Measurements from ENCODE around the gene ZSCAN5A. TPM values are rescaled to one million over a fixed set of nuclear protein-coding genes. Genes with fewer than 3 reads are reported as not detected.
"Not testable (repeated sequence)": the region's sequence is repeated elsewhere in the genome, so short reads cannot be mapped to it uniquely, and the experiment has no call there.

The ZSCAN5A gene
- total and polyA plus RNA-seq, 3 experiments from 2014 or later: 10.4 to 11.6 (median 11.2) TPM

- no peak overlapping the region for H3K4me3 Mint-ChIP-seq
- H3K27ac ChIP-seq (ENCODE audit: low read depth, low read length): no peak overlapping the region
- no peaks in the 10 kb centered on the region for H3K9me3 ChIP-seq (ENCODE audit: low read length)
- peaks cover 15 to 22% of the 10 kb centered on the region in 2 donors for H3K27me3 Mint-ChIP-seq
- H3K4me1 Mint-ChIP-seq: peaks cover 1 to 6% (median 4%) of the 10 kb centered on the region in 3 donors
- H3K36me3 Mint-ChIP-seq: peaks cover 0 to 7% (median 0%) of the 10 kb centered on the region in 3 donors
- no peak overlapping the region for H3K27ac Mint-ChIP-seq
- POLR2A ChIA-PET: no interaction called here
- no peaks in the 10 kb centered on the region for H3K36me3 ChIP-seq (ENCODE audit: insufficient read depth, low read length)
- H3K9me3 Mint-ChIP-seq: peaks cover 0 to 7% (median 3%) of the 10 kb centered on the region in 5 donors
- no peaks in the 10 kb centered on the region for H3K4me1 ChIP-seq (ENCODE audit: insufficient read depth, low read length)
- H3K4me3 ChIP-seq (ENCODE audit: low read length): no peak overlapping the region
- no peak for DNase-seq
- CTCF ChIA-PET: interaction anchor here (1.1 kb wide), 1 partner anchor 94 kb away, joined by 3 read pairs; no protein-coding TSS in a partner anchor
- no peaks in the 10 kb centered on the region for H3K27me3 ChIP-seq (ENCODE audit: insufficient read depth, low read length, poor library complexity, severe bottlenecking)
Measured at GRCh38 chr19:56347163-56347778, 32.6 kb upstream of the ZSCAN5A start.

DNA sequence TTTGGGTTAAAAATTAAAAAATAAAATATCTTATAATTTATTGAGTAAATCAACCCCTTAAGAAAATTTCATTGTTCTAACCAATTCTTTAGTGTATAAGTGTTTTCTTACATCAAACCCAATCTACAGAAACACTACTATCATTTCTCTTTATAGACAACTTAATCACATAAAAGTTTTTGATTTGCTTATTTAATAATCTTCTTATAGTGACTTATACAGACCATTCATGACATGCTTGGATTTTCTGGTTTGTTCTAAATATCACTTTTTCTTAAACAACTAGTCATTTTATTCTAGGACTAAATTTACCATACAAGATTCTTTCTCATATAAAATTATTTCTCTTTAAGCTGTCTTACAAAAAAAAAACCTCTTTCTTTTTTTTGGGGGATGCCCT is 27.3 kb upstream of the ZSCAN5A start:
- Histone ChIP-seq H3K36me3 (ENCODE audit: insufficient read depth, low read length) (no peaks in the 10 kb centered on the region), H3K4me3 (ENCODE audit: low read length) (no peak overlapping the region), H3K27me3 (ENCODE audit: insufficient read depth, low read length, poor library complexity, severe bottlenecking) (peaks cover 4% of the 10 kb centered on the region), H3K4me1 (ENCODE audit: insufficient read depth, low read length) (no peaks in the 10 kb centered on the region), H3K27ac (ENCODE audit: low read depth, low read length) (no peak overlapping the region), H3K9me3 (ENCODE audit: low read length) (no peaks in the 10 kb centered on the region)
- no peak overlapping the region for H3K4me3 Mint-ChIP-seq
- no peak for DNase-seq
- ChIA-PET CTCF (interaction anchor here (1.1 kb wide), 1 partner anchor 11 kb away, joined by 3 read pairs; no protein-coding TSS in a partner anchor), POLR2A (no interaction called here)
- no peak overlapping the region for H3K27ac Mint-ChIP-seq
- H3K9me3 Mint-ChIP-seq: peaks cover 0 to 19% (median 7%) of the 10 kb centered on the region in 5 donors
- peaks cover 0 to 12% (median 1%) of the 10 kb centered on the region in 3 donors for H3K36me3 Mint-ChIP-seq
- peaks cover 16 to 32% of the 10 kb centered on the region in 2 donors for H3K27me3 Mint-ChIP-seq
- no peaks in the 10 kb centered on the region for H3K4me1 Mint-ChIP-seq

GRCh38 chr19:56339031-56339430 is 24.4 kb upstream of the ZSCAN5A start:
- H3K27me3 ChIP-seq (ENCODE audit: insufficient read depth, low read length, poor library complexity, severe bottlenecking); H3K9me3 ChIP-seq (ENCODE audit: low read length); POLR2A ChIA-PET; H3K4me1 Mint-ChIP-seq; DNase-seq; CTCF ChIA-PET; H3K36me3 ChIP-seq (ENCODE audit: insufficient read depth, low read length); H3K27ac Mint-ChIP-seq; H3K4me1 ChIP-seq (ENCODE audit: insufficient read depth, low read length); H3K4me3 Mint-ChIP-seq; H3K27ac ChIP-seq (ENCODE audit: low read depth, low read length); H3K4me3 ChIP-seq (ENCODE audit: low read length): not testable (repeated sequence)
- Mint-ChIP-seq H3K9me3 (peaks cover 0 to 19% (median 7%) of the 10 kb centered on the region in 5 donors), H3K36me3 (peaks cover 0 to 12% (median 1%) of the 10 kb centered on the region in 3 donors), H3K27me3 (peaks cover 11 to 31% of the 10 kb centered on the region in 2 donors)

DNA sequence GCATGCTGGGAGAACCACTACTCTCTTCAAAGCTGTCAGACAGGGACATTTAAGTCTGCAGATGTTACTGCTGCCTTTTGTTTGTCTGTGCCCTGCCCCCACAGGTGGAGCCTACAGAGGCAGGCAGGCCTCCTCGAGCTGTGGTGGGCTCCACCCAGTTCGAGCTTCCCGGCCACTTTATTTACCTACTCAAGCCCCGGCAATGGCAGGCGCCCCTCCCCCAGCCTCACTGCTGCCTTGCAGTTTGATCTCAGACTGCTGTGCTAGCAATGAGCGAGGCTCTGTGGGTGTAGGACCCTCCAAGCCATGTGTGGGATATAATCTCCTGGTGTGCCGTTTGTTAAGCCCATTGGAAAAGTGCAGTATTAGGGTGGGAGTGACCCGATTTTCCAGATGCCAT is 22.4 kb upstream of the ZSCAN5A start:
- POLR2A ChIA-PET, DNase-seq: not testable (repeated sequence)

GRCh38 chr19:56335371-56335770 is 20.7 kb upstream of the ZSCAN5A start:
- DNase-seq; H3K9me3 ChIP-seq (ENCODE audit: low read length); CTCF ChIA-PET; H3K4me1 Mint-ChIP-seq; H3K36me3 Mint-ChIP-seq; H3K36me3 ChIP-seq (ENCODE audit: insufficient read depth, low read length); POLR2A ChIA-PET; H3K4me3 Mint-ChIP-seq; H3K27me3 ChIP-seq (ENCODE audit: insufficient read depth, low read length, poor library complexity, severe bottlenecking); H3K27ac ChIP-seq (ENCODE audit: low read depth, low read length); H3K27ac Mint-ChIP-seq; H3K4me3 ChIP-seq (ENCODE audit: low read length); H3K4me1 ChIP-seq (ENCODE audit: insufficient read depth, low read length): not testable (repeated sequence)
- peaks cover 0 to 11% (median 6%) of the 10 kb centered on the region in 5 donors for H3K9me3 Mint-ChIP-seq
- peaks cover 6 to 17% of the 10 kb centered on the region in 2 donors for H3K27me3 Mint-ChIP-seq

More for the DNA sequence above, 22.4 kb upstream of the ZSCAN5A start:
- CTCF ChIA-PET; H3K36me3 ChIP-seq (ENCODE audit: insufficient read depth, low read length); H3K27ac Mint-ChIP-seq; H3K4me3 Mint-ChIP-seq; H3K36me3 Mint-ChIP-seq; H3K4me1 Mint-ChIP-seq; H3K4me1 ChIP-seq (ENCODE audit: insufficient read depth, low read length); H3K9me3 ChIP-seq (ENCODE audit: low read length); H3K27ac ChIP-seq (ENCODE audit: low read depth, low read length); H3K4me3 ChIP-seq (ENCODE audit: low read length); H3K27me3 ChIP-seq (ENCODE audit: insufficient read depth, low read length, poor library complexity, severe bottlenecking): not testable (repeated sequence)
- peaks cover 0 to 17% (median 9%) of the 10 kb centered on the region in 5 donors for H3K9me3 Mint-ChIP-seq
- peaks cover 3 to 28% of the 10 kb centered on the region in 2 donors for H3K27me3 Mint-ChIP-seq

- ChIA-PET CTCF (interaction anchor here (0.9 to 3.1 kb wide), 10 partner anchors 10 to 268 kb away, joined by 3 to 27 read pairs (median 4); partner anchors contain the start of gene ZSCAN5A), POLR2A (no interaction called here)
- H3K9me3 ChIP-seq (ENCODE audit: low read length): no peaks in the 10 kb centered on the region
- Mint-ChIP-seq H3K27me3 (peaks cover 3 to 14% of the 10 kb centered on the region in 2 donors), H3K4me1 (no peaks in the 10 kb centered on the region), H3K27ac (no peak overlapping the region), H3K36me3 (peaks cover 0 to 3% (median 0%) of the 10 kb centered on the region in 3 donors), H3K4me3 (no peak overlapping the region), H3K9me3 (peaks cover 0 to 8% (median 6%) of the 10 kb centered on the region in 5 donors)
- H3K4me1 ChIP-seq (ENCODE audit: insufficient read depth, low read length): no peaks in the 10 kb centered on the region
- no peaks in the 10 kb centered on the region for H3K27me3 ChIP-seq (ENCODE audit: insufficient read depth, low read length, poor library complexity, severe bottlenecking)
- no peak overlapping the region for H3K4me3 ChIP-seq (ENCODE audit: low read length)
- peak in 3 of 5 donors; percentile 16 to 28 (median 21) for DNase-seq
- H3K27ac ChIP-seq (ENCODE audit: low read depth, low read length): no peak overlapping the region
- no peaks in the 10 kb centered on the region for H3K36me3 ChIP-seq (ENCODE audit: insufficient read depth, low read length)
Measured at GRCh38 chr19:56333506-56333905, 18.9 kb upstream of the ZSCAN5A start.

DNA sequence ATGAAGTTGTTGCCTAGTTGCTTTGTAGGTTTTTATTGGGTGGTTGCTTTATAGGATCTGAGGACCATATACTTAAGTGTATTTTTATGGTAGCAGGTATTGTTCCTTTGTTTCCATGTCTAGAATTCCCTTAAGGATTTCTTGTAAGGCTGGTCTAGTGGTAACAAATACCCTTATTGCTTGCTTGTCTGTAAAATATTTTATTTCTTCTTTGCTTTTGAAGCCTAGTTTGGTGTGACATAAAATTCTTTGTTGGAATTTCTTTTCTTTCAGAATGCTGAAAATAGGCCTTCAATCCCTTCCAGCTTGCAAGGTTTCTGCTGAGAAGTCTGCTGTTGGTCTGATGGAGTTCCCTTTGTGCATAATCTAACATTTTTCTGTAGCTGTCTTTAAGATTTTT is 18.1 kb upstream of the ZSCAN5A start:
- Histone ChIP-seq H3K4me1 (ENCODE audit: insufficient read depth, low read length) (no peaks in the 10 kb centered on the region), H3K27me3 (ENCODE audit: insufficient read depth, low read length, poor library complexity, severe bottlenecking) (no peaks in the 10 kb centered on the region), H3K4me3 (ENCODE audit: low read length) (no peak overlapping the region), H3K36me3 (ENCODE audit: insufficient read depth, low read length) (no peaks in the 10 kb centered on the region), H3K9me3 (ENCODE audit: low read length) (no peaks in the 10 kb centered on the region), H3K27ac (ENCODE audit: low read depth, low read length) (no peak overlapping the region)
- Mint-ChIP-seq H3K27ac (no peak overlapping the region), H3K4me1 (no peaks in the 10 kb centered on the region), H3K9me3 (peaks cover 0 to 8% (median 6%) of the 10 kb centered on the region in 5 donors), H3K4me3 (no peak overlapping the region), H3K36me3 (peaks cover 0 to 3% (median 0%) of the 10 kb centered on the region in 3 donors), H3K27me3 (peaks cover 3 to 14% of the 10 kb centered on the region in 2 donors)
- no peak for DNase-seq
- ChIA-PET CTCF (interaction anchor here (0.9 to 3.1 kb wide), 8 partner anchors 11 to 267 kb away, joined by 3 to 27 read pairs (median 4); partner anchors contain the start of gene ZSCAN5A), POLR2A (no interaction called here)

DNA sequence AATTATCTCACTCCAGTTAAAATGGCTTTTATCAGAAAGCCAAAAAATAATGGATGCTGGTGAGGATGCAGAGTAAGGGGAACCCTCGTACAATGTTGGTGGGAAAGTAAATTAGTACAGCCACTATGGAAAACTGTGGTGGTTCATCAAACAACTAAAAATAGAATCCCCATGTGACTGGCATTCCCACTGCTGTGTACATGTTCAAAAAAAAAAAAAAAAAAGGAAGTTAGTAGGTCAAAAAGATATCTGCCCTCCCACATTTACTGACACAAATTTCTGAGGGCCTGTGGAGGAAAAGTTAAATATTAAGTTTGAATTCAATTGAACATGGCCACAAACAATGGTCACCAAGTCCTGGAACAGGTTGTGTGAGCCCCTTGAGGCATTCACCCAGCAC is 9.8 kb upstream of the ZSCAN5A start:
- Mint-ChIP-seq H3K4me1 (no peaks in the 10 kb centered on the region), H3K27me3 (peaks cover 8 to 26% of the 10 kb centered on the region in 2 donors), H3K36me3 (peaks cover 0 to 4% (median 0%) of the 10 kb centered on the region in 3 donors), H3K9me3 (no peaks in the 10 kb centered on the region), H3K4me3 (no peak overlapping the region), H3K27ac (no peak overlapping the region)
- ChIA-PET POLR2A (no interaction called here), CTCF (no interaction called here)
- no peaks in the 10 kb centered on the region for H3K36me3 ChIP-seq (ENCODE audit: insufficient read depth, low read length)
- H3K27ac ChIP-seq (ENCODE audit: low read depth, low read length): no peak overlapping the region
- DNase-seq: no peak
- H3K4me3 ChIP-seq (ENCODE audit: low read length): no peak overlapping the region
- H3K9me3 ChIP-seq (ENCODE audit: low read length): no peaks in the 10 kb centered on the region
- H3K4me1 ChIP-seq (ENCODE audit: insufficient read depth, low read length): no peaks in the 10 kb centered on the region
- H3K27me3 ChIP-seq (ENCODE audit: insufficient read depth, low read length, poor library complexity, severe bottlenecking): no peaks in the 10 kb centered on the region

All from CD8-positive, alpha-beta memory T cell (primary cell).